GM12878 (cell line): ENCODE results near the gene HINT3.

Experiments used
- CBX5 ChIP-seq: sonication (generic); IDR thresholded peaks from 2 replicates; pipeline ENCODE4 v1.6.1; 2016; ENCODE audit warnings: low read depth, moderate library complexity, mild to moderate bottlenecking, inconsistent platforms
- CEBPB ChIP-seq, 2 experiments: fragments of 150-350 bp in 1 of 2; IDR thresholded peaks; 2 replicates each; pipeline ENCODE4 v1.6.1; 2012 to 2014; ENCODE audit warnings: low read depth in 2 of 2, low read length in 2 of 2, borderline replicate concordance in 1 of 2, inconsistent platforms in 1 of 2
- EP300 ChIP-seq, 2 experiments: fragments of 150-350 bp in 1 of 2; IDR thresholded peaks; 2 replicates each; pipeline ENCODE4 v1.6.1; 2011 to 2012; ENCODE audit warnings: low read depth in 2 of 2, low read length in 2 of 2, borderline replicate concordance in 1 of 2, improper control_type of control experiment in 1 of 2, inconsistent platforms in 1 of 2; ENCODE audit not compliant: control insufficient read depth in 1 of 2
- EZH2 ChIP-seq: IDR thresholded peaks from 2 replicates; pipeline ENCODE4 v1.6.1; 2012; ENCODE audit warnings: low read depth, mild to moderate bottlenecking, control low read depth, inconsistent platforms, low read length, borderline replicate concordance; ENCODE audit not compliant: control insufficient read depth
- GABPA ChIP-seq: IDR thresholded peaks from 2 replicates; pipeline ENCODE4 v1.6.1; 2014; ENCODE audit warnings: antibody characterized with exemption, low read depth, mild to moderate bottlenecking, inconsistent platforms
- JUNB ChIP-seq: IDR thresholded peaks from 2 replicates; pipeline ENCODE4 v1.6.1; 2016; ENCODE audit warnings: antibody characterized with exemption, mild to moderate bottlenecking
- NFYA ChIP-seq: IDR thresholded peaks from 2 replicates; pipeline ENCODE4 v1.6.1; 2011; ENCODE audit warnings: low read depth, mild to moderate bottlenecking, low read length, improper control_type of control experiment, borderline replicate concordance
- RFX5 ChIP-seq: IDR thresholded peaks from 2 replicates; pipeline ENCODE4 v1.6.1; 2011; ENCODE audit warnings: low read depth, low read length, improper control_type of control experiment
- TF ChIP-seq, protein P1 (sequence below), 3 experiments: IDR thresholded peaks in 2 of 3; conservative IDR thresholded peaks in 1 of 3; 2 replicates each; pipeline ENCODE4 v1.5.1; 2011; ENCODE audit warnings: low read depth in 3 of 3, low read length in 3 of 3, mild to moderate bottlenecking in 3 of 3, control low read depth in 2 of 3, moderate library complexity in 2 of 3, inconsistent platforms in 1 of 3, mixed read lengths in 1 of 3; ENCODE audit not compliant: control insufficient read depth in 2 of 3, insufficient read depth in 1 of 3; ENCODE audit errors: extremely low read depth in 1 of 3
- TF ChIP-seq, protein P2 (sequence below): fragments of 450-650 bp; formaldehyde crosslinking; IDR thresholded peaks from 2 replicates; pipeline ENCODE4 v1.4.0; 2022; ENCODE audit warnings: mild to moderate bottlenecking, moderate library complexity

DNA sequence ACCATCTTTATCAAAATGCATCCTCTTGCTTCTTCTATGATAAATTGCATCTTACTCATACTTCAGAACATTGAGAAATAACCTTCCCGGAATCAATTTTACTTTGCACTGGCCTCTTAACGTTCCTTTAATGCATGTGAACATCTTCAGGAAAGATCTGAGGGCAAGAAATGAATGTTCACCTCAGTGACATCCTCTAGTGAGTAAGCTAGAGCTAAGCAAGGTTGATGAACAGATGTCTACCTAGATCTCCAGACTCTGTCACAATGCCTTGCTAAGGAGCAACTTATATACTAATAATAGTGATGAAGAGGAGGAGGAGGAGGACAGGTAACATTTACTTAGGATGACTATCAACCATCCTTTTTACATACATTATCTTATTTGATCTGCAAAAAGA is 16.8 kb upstream of the HINT3 start:
- TF ChIP-seq JUNB (no peak), CEBPB (IDR thresholded peaks at IDR 0.05; ENCODE audit: borderline replicate concordance in 1 of 2, low read depth in 2 of 2, low read length in 2 of 2) (no peak), RFX5 (no peak), CBX5 (no peak), NFYA (no peak), EZH2 (no peak), EP300 (IDR thresholded peaks at IDR 0.05; ENCODE audit: borderline replicate concordance in 1 of 2, control insufficient read depth in 1 of 2, low read depth in 2 of 2, low read length in 2 of 2) (no peak), GABPA (no peak)
- TF ChIP-seq, protein P1, sequence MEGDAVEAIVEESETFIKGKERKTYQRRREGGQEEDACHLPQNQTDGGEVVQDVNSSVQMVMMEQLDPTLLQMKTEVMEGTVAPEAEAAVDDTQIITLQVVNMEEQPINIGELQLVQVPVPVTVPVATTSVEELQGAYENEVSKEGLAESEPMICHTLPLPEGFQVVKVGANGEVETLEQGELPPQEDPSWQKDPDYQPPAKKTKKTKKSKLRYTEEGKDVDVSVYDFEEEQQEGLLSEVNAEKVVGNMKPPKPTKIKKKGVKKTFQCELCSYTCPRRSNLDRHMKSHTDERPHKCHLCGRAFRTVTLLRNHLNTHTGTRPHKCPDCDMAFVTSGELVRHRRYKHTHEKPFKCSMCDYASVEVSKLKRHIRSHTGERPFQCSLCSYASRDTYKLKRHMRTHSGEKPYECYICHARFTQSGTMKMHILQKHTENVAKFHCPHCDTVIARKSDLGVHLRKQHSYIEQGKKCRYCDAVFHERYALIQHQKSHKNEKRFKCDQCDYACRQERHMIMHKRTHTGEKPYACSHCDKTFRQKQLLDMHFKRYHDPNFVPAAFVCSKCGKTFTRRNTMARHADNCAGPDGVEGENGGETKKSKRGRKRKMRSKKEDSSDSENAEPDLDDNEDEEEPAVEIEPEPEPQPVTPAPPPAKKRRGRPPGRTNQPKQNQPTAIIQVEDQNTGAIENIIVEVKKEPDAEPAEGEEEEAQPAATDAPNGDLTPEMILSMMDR (IDR thresholded peaks at IDR 0.05 in 2 of 3, conservative IDR thresholded peaks at IDR 0.05 in 1 of 3; ENCODE audit: control insufficient read depth in 2 of 3, extremely low read depth in 1 of 3, insufficient read depth in 1 of 3, low read depth in 3 of 3, low read length in 3 of 3), result no peak
- TF ChIP-seq, protein P2, sequence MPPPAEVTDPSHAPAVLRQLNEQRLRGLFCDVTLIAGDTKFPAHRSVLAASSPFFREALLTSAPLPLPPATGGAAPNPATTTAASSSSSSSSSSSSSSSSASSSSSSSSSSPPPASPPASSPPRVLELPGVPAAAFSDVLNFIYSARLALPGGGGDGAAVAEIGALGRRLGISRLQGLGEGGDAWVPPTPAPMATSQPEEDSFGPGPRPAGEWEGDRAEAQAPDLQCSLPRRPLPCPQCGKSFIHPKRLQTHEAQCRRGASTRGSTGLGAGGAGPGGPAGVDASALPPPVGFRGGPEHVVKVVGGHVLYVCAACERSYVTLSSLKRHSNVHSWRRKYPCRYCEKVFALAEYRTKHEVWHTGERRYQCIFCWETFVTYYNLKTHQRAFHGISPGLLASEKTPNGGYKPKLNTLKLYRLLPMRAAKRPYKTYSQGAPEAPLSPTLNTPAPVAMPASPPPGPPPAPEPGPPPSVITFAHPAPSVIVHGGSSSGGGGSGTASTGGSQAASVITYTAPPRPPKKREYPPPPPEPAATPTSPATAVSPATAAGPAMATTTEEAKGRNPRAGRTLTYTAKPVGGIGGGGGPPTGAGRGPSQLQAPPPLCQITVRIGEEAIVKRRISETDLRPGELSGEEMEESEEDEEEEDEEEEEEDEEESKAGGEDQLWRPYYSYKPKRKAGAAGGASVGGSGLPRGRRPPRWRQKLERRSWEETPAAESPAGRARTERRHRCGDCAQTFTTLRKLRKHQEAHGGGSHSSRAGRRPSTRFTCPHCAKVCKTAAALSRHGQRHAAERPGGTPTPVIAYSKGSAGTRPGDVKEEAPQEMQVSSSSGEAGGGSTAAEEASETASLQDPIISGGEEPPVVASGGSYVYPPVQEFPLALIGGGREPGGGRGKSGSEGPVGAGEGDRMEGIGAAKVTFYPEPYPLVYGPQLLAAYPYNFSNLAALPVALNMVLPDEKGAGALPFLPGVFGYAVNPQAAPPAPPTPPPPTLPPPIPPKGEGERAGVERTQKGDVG (CRISPR knock-in tag), result no peak
